T-helper 1 cell treated with Interleukin-12 subunit alpha and Interleukin-12 subunit beta and Interleukin-4 antibody, amounts not matched to agents 30 μg/mL and 1 μg/mL, for 36 hours (primary cell): Measurements from ENCODE around the gene ZC3H11A.
"Not testable (repeated sequence)": the region's sequence is repeated elsewhere in the genome, so short reads cannot be mapped to it uniquely, and the experiment has no call there.

Experiments
- H3K27ac Mint-ChIP-seq: one replicate; pipeline ENCODE4 v1.8.0; 2021; ENCODE audit warnings: mild to moderate bottlenecking, mixed read lengths
- H3K27me3 Mint-ChIP-seq: one replicate; pipeline ENCODE4 v1.8.0; 2021; ENCODE audit warnings: low read depth, mixed read lengths
- H3K36me3 Mint-ChIP-seq: one replicate; pipeline ENCODE4 v1.8.0; 2021; ENCODE audit warnings: low read depth, mixed read lengths
- H3K4me1 Mint-ChIP-seq: one replicate; pipeline ENCODE4 v1.8.0; 2021; ENCODE audit warnings: low read depth, mixed read lengths
- H3K4me3 Mint-ChIP-seq: one replicate; pipeline ENCODE4 v1.8.0; 2021; ENCODE audit warnings: mild to moderate bottlenecking, moderate library complexity, mixed read lengths
- H3K9me3 Mint-ChIP-seq: one replicate; pipeline ENCODE4 v1.8.0; 2021; ENCODE audit warnings: mixed read lengths

The ZC3H11A gene

DNA sequence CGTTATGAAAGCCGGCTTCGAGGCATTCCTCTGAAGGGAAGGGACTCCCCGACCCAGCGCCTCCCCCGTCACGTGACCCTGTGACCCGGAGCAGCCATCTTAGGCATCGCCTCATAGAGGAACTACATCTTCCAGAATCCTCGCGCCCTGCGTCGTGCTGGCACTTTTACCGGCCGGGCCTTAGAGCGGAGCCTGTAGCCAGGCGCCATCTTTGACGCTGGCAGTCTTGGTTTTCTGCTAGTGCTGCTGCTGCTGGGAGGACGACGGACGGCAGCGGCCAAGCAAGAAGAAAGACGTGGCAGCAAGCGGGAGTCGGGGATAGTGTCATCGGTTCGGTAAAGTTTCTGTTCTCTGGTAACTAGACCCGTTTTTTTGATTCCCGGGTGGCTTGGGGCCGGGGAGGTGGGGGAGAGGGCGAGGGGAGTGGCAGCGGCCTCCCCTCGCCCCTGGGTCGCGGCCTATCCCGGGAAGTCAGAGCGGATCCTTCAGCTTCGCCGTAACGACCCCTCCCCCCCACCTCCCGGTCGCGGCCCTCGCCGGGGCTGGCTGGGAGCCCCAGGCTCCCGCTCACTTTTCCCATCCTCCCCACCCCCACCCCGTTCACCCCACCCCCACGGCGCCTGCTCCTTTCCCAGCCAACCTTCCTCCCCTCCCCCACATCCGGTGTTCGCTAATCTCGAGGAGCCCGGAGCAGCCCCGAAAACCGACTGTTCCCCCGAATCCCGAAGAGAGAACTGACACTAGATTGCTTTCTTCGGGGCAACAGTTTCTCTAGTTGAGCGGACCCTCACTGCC lies at the start of gene ZC3H11A, which contains the start of gene ZBED6:
TSS of gene ZC3H11A (plus strand) at position 183 of the 795 bp plus-strand sequence. CDS start 21,448 bp downstream, outside the sequence.
TSS of gene ZBED6 (plus strand) at position 183 of the 795 bp plus-strand sequence. CDS start 1,900 bp downstream, outside the sequence.
- no peaks in the 10 kb centered on the region for H3K27me3 Mint-ChIP-seq
- H3K4me3 Mint-ChIP-seq = peak within 1 kb of the TSS; percentile 95
- no peaks in the 10 kb centered on the region for H3K9me3 Mint-ChIP-seq
- peak within 1 kb of the TSS; percentile 94 for H3K27ac Mint-ChIP-seq
- H3K36me3 Mint-ChIP-seq = peaks cover 40% of the 10 kb centered on the region
- peaks cover 40% of the 10 kb centered on the region for H3K4me1 Mint-ChIP-seq

DNA sequence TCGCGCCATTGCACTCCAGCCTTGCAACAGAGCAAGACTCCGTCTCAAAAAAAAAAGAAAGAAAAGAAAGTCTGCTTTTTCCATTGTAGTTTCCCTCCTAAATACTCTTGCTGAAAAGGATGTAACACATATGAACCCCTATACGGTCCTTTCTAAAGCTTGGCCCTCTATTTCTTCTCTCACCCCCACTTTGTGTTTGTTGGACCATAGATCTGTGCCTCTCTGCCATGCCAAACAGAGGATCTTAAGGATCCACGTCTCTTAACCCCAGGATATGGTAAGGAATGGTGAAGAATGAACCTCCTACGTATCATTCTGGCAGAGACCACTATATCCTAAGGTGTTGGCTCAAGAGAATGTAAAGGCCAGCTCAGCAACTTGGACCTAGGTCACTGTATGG lies 49.1 kb upstream of the ZC3H11A start:
- Mint-ChIP-seq H3K27ac (no peak overlapping the region), H3K27me3 (no peaks in the 10 kb centered on the region), H3K9me3 (no peaks in the 10 kb centered on the region), H3K36me3 (peaks cover 28% of the 10 kb centered on the region), H3K4me1 (peaks cover 19% of the 10 kb centered on the region), H3K4me3 (no peak overlapping the region)

DNA sequence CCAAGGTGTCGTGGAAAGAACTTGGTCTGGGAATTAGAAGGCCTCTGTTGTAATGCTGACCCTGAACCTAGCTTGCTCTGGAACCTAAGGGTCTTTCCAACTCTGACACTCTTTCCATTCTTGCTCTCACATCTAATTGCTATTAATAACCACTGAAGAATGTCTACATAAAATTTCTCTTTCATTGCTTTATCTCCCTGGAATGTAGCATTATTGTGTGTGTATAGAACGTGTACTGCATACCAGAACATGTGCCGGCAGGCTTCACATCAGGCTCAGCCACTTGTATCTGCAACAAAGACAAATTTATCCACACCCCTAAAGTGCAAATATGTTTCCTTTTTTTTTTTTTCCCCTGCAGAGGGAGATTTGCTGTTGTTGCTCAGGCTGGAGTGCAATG lies 44.4 kb upstream of the ZC3H11A start:
- peaks cover 6% of the 10 kb centered on the region for H3K36me3 Mint-ChIP-seq
- H3K9me3 Mint-ChIP-seq = no peaks in the 10 kb centered on the region
- H3K4me3 Mint-ChIP-seq = no peak overlapping the region
- no peak overlapping the region for H3K27ac Mint-ChIP-seq
- no peaks in the 10 kb centered on the region for H3K27me3 Mint-ChIP-seq
- peaks cover 13% of the 10 kb centered on the region for H3K4me1 Mint-ChIP-seq

DNA sequence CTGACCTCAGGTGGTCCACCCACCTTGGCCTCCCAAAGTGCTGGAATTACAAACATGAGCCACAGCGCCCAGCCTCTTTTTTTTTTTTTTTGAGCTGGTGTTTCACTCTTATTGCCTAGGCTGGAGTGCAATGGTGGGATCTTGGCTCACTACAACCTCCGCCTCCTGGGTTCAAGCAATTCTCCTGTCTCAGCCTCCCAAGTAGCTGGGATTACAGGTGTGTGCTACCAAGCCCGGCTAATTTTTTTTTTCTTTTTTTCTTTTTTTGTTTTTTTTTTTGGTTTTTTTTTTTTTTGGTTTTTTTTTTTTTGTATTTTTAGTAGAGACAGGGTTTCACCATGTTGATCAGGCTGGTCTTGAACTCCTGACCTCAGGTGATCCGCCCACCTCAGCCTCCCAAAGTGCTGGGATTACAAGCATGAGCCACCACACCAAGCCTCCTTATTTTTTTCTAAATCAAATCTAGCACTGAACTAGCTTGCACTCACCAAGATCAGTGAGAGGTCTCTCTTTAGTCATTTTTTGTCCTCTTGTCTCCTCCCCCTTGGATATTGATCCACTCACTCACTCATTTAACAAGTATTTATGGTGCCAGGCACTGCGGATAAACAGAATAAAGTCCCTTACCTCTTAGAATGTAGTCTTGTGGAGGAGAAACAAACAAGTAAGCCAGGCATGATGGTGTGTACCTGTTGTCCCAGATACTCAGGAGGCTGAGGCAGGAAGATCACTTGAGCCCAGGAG lies 43.6 kb upstream of the ZC3H11A start:
- H3K9me3 Mint-ChIP-seq, H3K27ac Mint-ChIP-seq: not testable (repeated sequence)
- peaks cover 13% of the 10 kb centered on the region for H3K4me1 Mint-ChIP-seq

DNA sequence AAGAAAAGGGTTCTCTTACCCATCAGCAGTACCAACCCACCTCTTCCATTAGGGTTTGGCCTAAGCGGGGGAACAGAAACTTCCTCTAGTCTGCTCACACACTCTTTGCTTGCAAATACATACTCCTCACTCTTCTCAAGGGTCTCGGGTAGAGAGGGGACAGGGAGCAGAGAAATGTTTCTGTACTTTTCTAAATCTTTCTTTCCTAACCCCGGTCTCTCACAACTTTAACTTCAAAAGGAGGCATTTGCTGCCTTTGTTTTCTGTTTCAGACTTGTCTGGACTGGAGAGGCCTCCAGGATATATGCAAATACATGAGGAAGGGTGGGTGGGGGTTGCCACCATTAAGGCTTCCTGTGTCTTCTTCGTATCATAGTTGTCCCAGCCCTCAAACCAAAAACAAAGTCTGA lies 41.0 kb upstream of the ZC3H11A start:
- H3K9me3 Mint-ChIP-seq = no peaks in the 10 kb centered on the region
- no peaks in the 10 kb centered on the region for H3K36me3 Mint-ChIP-seq
- H3K27me3 Mint-ChIP-seq = no peaks in the 10 kb centered on the region
- H3K4me3 Mint-ChIP-seq = no peak overlapping the region
- peak overlapping the region; percentile 76 for H3K27ac Mint-ChIP-seq
- H3K4me1 Mint-ChIP-seq = peaks cover 13% of the 10 kb centered on the region

More for the DNA sequence above, 43.6 kb upstream of the ZC3H11A start:
- H3K4me3 Mint-ChIP-seq, H3K36me3 Mint-ChIP-seq, H3K27me3 Mint-ChIP-seq: not testable (repeated sequence)

DNA sequence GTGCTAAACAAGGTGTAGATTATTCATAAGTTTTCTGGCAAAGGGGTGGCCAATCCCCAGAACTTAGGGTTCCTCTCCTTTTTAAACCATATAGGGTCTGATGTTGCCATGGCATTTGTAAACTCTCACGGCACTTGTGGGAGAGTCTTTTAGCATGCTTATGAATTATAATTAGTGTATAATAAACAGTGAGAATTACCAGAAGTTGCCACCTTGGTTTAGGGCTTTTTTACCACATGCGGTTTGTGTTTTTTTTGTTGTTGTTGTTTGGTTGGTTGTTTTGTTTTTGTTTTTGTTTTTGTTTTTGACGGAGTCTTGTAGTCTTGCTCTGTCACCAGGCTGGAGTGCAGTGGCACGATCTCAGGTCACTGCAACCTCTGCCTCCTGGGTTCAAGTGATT lies 39.4 kb upstream of the ZC3H11A start:
- H3K27me3 Mint-ChIP-seq = no peaks in the 10 kb centered on the region
- no peak overlapping the region for H3K27ac Mint-ChIP-seq
- H3K4me1 Mint-ChIP-seq = peaks cover 13% of the 10 kb centered on the region
- H3K9me3 Mint-ChIP-seq = no peaks in the 10 kb centered on the region
- H3K4me3 Mint-ChIP-seq = no peak overlapping the region
- H3K36me3 Mint-ChIP-seq = no peaks in the 10 kb centered on the region

DNA sequence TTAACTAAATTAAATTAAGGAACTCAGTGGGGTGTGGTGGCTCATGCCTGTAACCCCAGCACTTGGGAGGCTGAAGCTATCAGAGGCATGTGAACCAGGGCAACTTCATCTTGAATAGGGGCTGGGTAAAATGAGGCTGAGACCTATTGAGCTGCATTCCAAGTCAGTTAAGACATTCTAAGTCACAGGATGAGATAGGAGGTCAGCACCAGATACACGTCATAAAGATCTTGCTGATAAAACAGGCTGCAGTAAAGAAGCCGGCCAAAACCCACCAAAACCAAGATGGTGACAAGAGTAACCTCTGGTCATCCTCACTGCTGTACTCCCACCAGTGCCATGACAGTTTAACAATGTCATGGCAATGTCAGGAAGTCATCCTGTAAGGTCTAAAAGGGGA lies 36.7 kb upstream of the ZC3H11A start:
- not testable (repeated sequence) for H3K27me3 Mint-ChIP-seq, H3K9me3 Mint-ChIP-seq, H3K36me3 Mint-ChIP-seq, H3K4me3 Mint-ChIP-seq, H3K27ac Mint-ChIP-seq
- peaks cover 16% of the 10 kb centered on the region for H3K4me1 Mint-ChIP-seq

DNA sequence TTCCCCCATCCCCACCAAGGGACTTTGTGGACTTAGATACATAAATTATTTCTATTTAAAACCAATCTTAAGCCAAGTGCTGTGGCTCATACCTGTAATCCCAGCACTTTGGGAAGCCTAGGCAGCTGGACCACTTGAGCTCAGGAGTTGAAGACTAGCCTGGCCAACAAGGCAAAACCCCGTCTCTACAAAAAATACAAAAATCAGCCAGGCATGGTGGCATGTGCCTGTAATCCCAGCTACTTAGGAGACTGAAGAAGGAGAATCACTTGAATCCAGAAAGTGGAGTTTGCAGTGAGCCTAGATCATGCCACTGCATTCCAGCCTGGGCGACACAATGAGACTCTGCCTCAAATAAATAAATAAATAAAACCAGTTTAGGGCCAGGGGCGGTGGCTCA lies 34.9 kb upstream of the ZC3H11A start:
- H3K9me3 Mint-ChIP-seq = no peaks in the 10 kb centered on the region
- H3K36me3 Mint-ChIP-seq = peaks cover 1% of the 10 kb centered on the region
- H3K27me3 Mint-ChIP-seq = no peaks in the 10 kb centered on the region
- H3K4me1 Mint-ChIP-seq = peaks cover 21% of the 10 kb centered on the region
- no peak overlapping the region for H3K27ac Mint-ChIP-seq
- H3K4me3 Mint-ChIP-seq = no peak overlapping the region

DNA sequence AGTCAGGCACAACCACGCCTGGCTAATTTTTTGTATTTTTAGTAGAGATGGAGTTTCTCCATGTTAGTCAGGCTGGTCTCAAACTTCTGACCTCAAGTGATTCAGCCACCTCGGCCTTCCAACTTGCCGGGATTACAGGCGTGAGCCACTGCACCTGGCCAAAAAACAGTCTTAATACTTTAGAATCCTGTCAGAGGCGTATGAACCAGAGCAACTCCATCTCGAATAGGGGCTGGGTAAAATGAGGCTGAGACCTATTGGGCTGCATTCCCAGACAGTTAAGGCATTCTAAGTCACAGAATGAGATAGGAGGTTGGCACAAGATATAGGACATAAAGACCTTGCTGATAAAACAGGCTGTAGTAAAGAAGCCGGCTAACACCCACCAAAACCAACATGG lies 33.5 kb upstream of the ZC3H11A start:
- H3K27me3 Mint-ChIP-seq, H3K4me3 Mint-ChIP-seq, H3K27ac Mint-ChIP-seq, H3K9me3 Mint-ChIP-seq, H3K36me3 Mint-ChIP-seq: not testable (repeated sequence)
- H3K4me1 Mint-ChIP-seq = peaks cover 19% of the 10 kb centered on the region

DNA sequence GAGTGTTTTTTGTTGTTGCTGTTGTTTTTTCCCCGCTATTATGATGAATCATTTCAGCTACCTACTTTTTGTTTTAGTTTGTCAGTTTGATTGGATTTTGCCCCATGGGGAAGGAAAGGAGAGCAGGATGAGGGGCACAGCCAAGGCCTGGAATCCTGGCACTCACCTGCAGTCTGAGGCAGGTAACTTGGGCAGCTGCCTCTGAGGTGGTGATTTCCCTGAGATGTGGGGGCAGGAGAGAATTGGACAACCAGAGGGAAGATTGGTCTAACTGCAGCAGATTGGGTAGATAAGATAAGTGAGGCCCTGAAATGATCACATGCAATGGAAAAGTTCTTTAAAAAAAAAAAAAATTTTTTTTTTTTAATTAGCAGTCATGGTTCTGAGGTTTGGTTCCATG lies 31.9 kb upstream of the ZC3H11A start:
- H3K27ac Mint-ChIP-seq = peak overlapping the region; percentile 86
- H3K4me3 Mint-ChIP-seq = peak overlapping the region; percentile 70
- peaks cover 23% of the 10 kb centered on the region for H3K4me1 Mint-ChIP-seq
- no peaks in the 10 kb centered on the region for H3K27me3 Mint-ChIP-seq
- peaks cover 6% of the 10 kb centered on the region for H3K36me3 Mint-ChIP-seq
- no peaks in the 10 kb centered on the region for H3K9me3 Mint-ChIP-seq

DNA sequence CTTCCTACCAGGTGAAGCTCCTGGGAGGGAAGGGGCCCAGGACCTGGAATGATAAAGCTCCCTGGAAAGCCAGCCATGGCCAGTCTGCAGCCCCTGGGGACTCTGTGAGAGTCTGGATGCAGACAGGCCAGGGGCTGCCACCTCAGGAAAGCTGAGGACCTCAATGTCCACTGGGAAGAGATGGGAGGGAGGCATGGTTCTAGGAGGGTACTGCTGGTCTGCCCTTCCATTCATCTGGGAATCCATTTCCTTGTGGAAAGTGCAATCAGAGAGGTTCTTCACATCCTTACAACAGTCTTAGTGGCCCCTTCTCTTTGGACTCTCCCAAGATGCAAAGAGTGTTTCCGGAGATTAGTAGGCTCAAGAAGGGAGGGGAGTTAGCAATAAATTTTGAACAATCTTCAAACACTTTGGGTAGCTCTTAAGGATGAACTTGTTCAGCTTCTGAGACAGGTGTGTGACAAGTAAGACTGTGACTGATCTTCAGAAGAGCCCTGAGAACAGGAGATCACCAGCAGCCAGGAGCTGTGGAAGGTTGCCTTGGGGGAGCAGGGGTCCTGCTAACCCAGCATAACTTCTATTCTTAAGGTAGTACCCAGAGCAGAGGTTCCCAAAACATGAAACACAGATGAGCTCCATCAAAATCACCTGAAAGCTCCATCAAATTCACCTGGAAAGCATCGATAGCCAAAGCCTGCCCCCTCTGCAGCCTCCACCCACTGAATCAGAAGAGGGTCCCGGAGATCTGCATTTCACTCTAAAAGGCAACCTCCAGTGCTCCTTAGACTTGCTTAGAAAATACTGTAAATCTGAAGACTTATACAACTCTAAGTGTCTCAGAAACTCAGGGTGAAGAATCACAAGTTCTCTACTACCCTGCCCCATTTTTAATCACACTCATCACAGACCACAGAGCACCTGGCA lies 31.1 kb upstream of the ZC3H11A start:
- Mint-ChIP-seq H3K27me3 (no peaks in the 10 kb centered on the region), H3K27ac (peak overlapping the region; percentile 98), H3K4me3 (peak overlapping the region; percentile 92), H3K4me1 (peaks cover 24% of the 10 kb centered on the region), H3K9me3 (no peaks in the 10 kb centered on the region), H3K36me3 (peaks cover 9% of the 10 kb centered on the region)

DNA sequence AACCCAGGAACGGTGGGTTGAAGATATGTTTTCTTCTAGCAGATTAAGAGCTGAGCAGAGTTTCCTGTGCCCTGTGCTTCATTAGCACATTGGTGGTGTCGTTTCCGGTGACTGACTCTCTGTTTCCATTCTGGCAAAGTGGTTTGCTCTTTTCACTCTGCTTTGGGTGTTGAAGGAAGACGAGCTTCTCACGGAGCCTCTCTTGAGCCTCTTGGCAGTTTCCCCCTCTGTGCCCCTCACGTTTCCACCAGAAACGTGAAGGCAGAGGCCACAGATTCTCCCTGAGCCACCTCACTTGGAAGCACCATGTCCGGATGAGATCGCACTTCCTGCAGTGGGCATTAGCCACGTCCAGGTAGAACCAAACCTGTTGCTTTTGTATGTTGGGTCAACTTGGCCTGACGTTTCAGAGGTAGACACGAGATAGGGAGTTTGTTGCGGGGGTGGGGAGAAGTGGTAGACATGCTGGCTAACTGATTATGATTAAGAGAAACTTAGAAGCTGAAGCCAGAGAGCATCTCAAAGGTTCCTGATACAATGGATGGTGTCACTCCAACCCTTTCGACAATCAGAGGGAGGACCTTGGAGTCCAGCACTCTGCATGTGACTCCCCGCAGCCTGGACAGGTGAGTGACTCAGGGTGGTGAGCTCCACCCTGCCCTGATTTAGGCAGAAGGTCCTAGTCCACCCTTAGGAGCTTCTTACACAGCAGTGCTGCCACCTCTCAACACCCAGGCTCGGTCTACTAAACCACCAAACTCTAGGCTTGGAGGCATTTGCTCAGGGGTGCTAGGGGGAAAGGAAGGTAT lies 30.2 kb upstream of the ZC3H11A start, which contains the start of gene LAX1:
TSS of gene LAX1 (plus strand) at position 155 of the 809 bp plus-strand sequence. CDS start at position 538, 383 bp downstream.
- Mint-ChIP-seq H3K27ac (peak within 1 kb of the TSS; percentile 98), H3K9me3 (no peaks in the 10 kb centered on the region), H3K4me3 (peak within 1 kb of the TSS; percentile 92), H3K27me3 (no peaks in the 10 kb centered on the region), H3K4me1 (peaks cover 26% of the 10 kb centered on the region), H3K36me3 (peaks cover 12% of the 10 kb centered on the region)

DNA sequence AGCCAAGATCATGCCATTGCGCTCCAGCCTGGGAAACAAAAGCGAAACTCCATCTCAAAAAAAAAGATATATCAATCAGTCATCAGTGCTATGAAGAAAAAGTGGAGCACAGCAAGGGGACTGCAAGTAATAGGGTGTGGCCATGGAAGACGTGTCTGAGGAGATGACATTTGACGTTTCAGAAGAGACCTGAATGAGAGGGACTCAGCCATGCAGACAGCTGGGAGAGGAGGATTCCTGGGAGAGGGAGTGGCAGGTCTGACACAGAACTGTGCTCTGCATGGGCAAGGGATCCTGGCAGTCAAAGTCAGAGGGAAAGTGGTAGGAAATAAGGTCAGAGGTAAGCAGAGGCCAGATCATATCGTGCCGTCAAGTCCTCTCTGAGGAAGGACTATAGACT lies 27.2 kb upstream of the ZC3H11A start:
- H3K27me3 Mint-ChIP-seq = no peaks in the 10 kb centered on the region
- H3K4me3 Mint-ChIP-seq = no peak overlapping the region
- H3K4me1 Mint-ChIP-seq = peaks cover 25% of the 10 kb centered on the region
- H3K27ac Mint-ChIP-seq = peak overlapping the region; percentile 67
- peaks cover 31% of the 10 kb centered on the region for H3K36me3 Mint-ChIP-seq
- H3K9me3 Mint-ChIP-seq = no peaks in the 10 kb centered on the region
